HepG2 (cell line): ENCODE data around the gene MKS1. TPM values are rescaled to one million over a fixed set of nuclear protein-coding genes. Genes with fewer than 3 reads are reported as not detected.

Experiments
- ATAC-seq: fragments of 200-7000 bp; cut with Tn5 transposase; 3 replicates; pipeline ENCODE4 v1.9.1; 2020; ENCODE audit warnings: mild to moderate bottlenecking, moderate library complexity
- BruUV-seq: library from RNA; stranded (reverse); fragments of 400-500 nt; replicated peaks from 2 replicates; lab custom pipeline; 2021; lab: Mats Ljungman, UMichigan
- CTCF ChIA-PET: fragments of 300-600 bp; formaldehyde crosslinking; extraction: SDS; loops from one replicate; lab custom pipeline; 2021; ENCODE audit warnings: low total read pairs, inconsistent platforms, low intra/inter-chr PET ratio; lab: Yijun Ruan, JAX
- POLR2A ChIA-PET: fragments of 350-600 bp; sonication (Branson Sonifier 250); formaldehyde crosslinking; loops from one replicate; lab custom pipeline; 2020; ENCODE audit warnings: antibody characterized with exemption, inconsistent platforms; lab: Yijun Ruan, JAX
- DNase-seq: peaks from one replicate; pipeline ENCODE4 v3.0.0-alpha.2; 2015; ENCODE audit warnings: low spot score
- FAIRE-seq: peaks from 3 replicates; lab custom pipeline; 2011; peaks lifted over from hg19 to GRCh38; lab: Jason Lieb, UNC
- H2AFZ ChIP-seq: one replicate; pipeline ENCODE4 v1.6.1; 2011; ENCODE audit warnings: low read length, inconsistent platforms
- H3K27ac ChIP-seq: fragments of 300-600 bp; 3 replicates; pipeline ENCODE4 v1.8.0; 2011; ENCODE audit warnings: mixed run types, mild to moderate bottlenecking, mixed read lengths, low read length, inconsistent platforms; ENCODE audit not compliant: insufficient read depth; ENCODE audit errors: extremely low read length
- H3K27me3 ChIP-seq, 2 experiments: fragments of 200-600 bp in 1 of 2; 2 replicates in 1 of 2; 3 replicates in 1 of 2; pipeline versions ENCODE4 v1.6.0 to v1.8.0; 2011; ENCODE audit warnings: low read length in 2 of 2, mild to moderate bottlenecking in 2 of 2, moderate library complexity in 2 of 2, inconsistent platforms in 1 of 2; ENCODE audit not compliant: insufficient read depth in 2 of 2, control insufficient read depth in 1 of 2
- H3K36me3 ChIP-seq, 2 experiments: fragments of 200-600 bp in 1 of 2; replicated peaks in 1 of 2; 2 replicates in 1 of 2; 3 replicates in 1 of 2; pipeline versions ENCODE4 v1.5.1 to v1.8.0; 2011; ENCODE audit warnings: low read length in 2 of 2, inconsistent platforms in 1 of 2; ENCODE audit not compliant: insufficient read depth in 2 of 2, control insufficient read depth in 1 of 2
- H3K4me1 ChIP-seq: 2 replicates; pipeline ENCODE4 v1.5.1; 2012; ENCODE audit warnings: low read length, inconsistent platforms; ENCODE audit not compliant: insufficient read depth
- H3K4me2 ChIP-seq: 2 replicates; pipeline ENCODE4 v1.6.0; 2011; ENCODE audit warnings: low read depth, low read length, inconsistent platforms
- H3K4me3 ChIP-seq, 3 experiments: fragments of 200-600 bp in 1 of 3; sonication (generic), shearing (Covaris generic) in 1 of 3; replicated peaks in 1 of 3; 2 replicates each; pipeline ENCODE4 v1.5.1; 2011 to 2016; ENCODE audit warnings: low read length in 3 of 3, inconsistent platforms in 2 of 3, low read depth in 2 of 3, mild to moderate bottlenecking in 2 of 3, control low read depth in 1 of 3, mixed read lengths in 1 of 3; ENCODE audit not compliant: insufficient read depth in 1 of 3
- H3K79me2 ChIP-seq: one replicate; pipeline ENCODE4 v1.6.1; 2011; ENCODE audit warnings: low read length, inconsistent platforms; ENCODE audit not compliant: insufficient read depth
- H3K9ac ChIP-seq: 2 replicates; pipeline ENCODE4 v1.6.0; 2011; ENCODE audit warnings: mild to moderate bottlenecking, low read depth, low read length, inconsistent platforms; ENCODE audit not compliant: insufficient read depth
- H3K9me3 ChIP-seq: 2 replicates; pipeline ENCODE4 v1.5.1; 2012; ENCODE audit warnings: mild to moderate bottlenecking, low read length
- H4K20me1 ChIP-seq: 2 replicates; pipeline ENCODE4 v1.6.0; 2011; ENCODE audit warnings: inconsistent platforms, mild to moderate bottlenecking, low read length, moderate library complexity; ENCODE audit not compliant: insufficient read depth
- ZBTB40 ChIP-seq, 2 experiments: fragments of 450-650 bp in 1 of 2; sonication (generic) in 1 of 2; formaldehyde crosslinking in 1 of 2; IDR thresholded peaks; 2 replicates each; pipeline versions ENCODE4 v1.6.1 to v1.8.0; 2016 to 2022; ENCODE audit warnings: antibody characterized with exemption in 1 of 2, mild to moderate bottlenecking in 1 of 2, missing genetic modification reagents in 1 of 2
- in situ Hi-C: cut with HindIII; loops from 2 replicates; pipeline ENCODE4 v1.10.0; 2017; ENCODE audit warnings: low pct_unique_long_range_greater_than_20kb; ENCODE audit not compliant: extremely low pct_ligation_motif_present
- intact Hi-C: fragments of 100-400 bp; cut with micrococcal nuclease; formaldehyde crosslinking; loops from one replicate; pipeline ENCODE4 v1.10.0; 2022; ENCODE audit not compliant: unreplicated experiment
- polyA plus RNA-seq, 8 experiments: library from polyadenylated mRNA; depleted of rRNA in 3 of 8; stranded (reverse) in 7 of 8; unstranded in 1 of 8; fragments of >200 nt; fragmentation: Illumina TruSeq in 4 of 8; extraction: Trizol in 4 of 8; gene quantifications; 2 replicates each; pipeline versions ENCODE4 v1.2.1 to v1.2.3, GENCODE V29; 2011 to 2016; ENCODE audit warnings: low read depth in 4 of 8, missing spikeins in 1 of 8, mixed read lengths in 1 of 8; ENCODE audit not compliant: insufficient read depth in 1 of 8
- total RNA-seq, 5 experiments: library from RNA; depleted of rRNA; stranded (reverse); fragments of >200 nt; fragmentation: Illumina TruSeq; extraction: Trizol; gene quantifications; 2 replicates each; pipeline ENCODE4 v1.2.3, GENCODE V29; 2016; ENCODE audit warnings: low read depth in 1 of 5

The MKS1 gene
- total and polyA plus RNA-seq, 2 of the 13 experiments (the other 11 are each of a cell fraction or from before 2014, with no cell fraction given) = 16.1 to 26.3 TPM

DNA sequence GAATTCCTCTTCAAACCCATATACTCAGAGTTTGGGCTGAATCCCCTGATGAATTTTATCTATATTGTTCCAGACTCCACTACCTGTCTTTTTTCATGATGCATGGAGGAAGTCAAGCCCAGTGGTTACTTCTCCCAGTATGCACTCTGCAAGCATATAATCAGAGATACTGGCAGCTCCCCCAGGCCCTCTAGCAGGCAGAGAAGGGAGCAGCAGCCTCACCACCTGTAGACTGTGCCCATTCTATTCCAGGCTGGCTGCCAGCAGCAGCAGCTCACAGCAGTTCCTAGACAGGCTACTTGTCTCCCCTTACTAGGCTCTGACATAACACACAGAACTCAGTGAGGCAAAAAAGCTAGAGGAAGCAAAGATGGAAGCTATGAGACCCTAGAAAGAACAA, 3.4 kb downstream of the MKS1 start:
- Histone ChIP-seq H3K9ac (no peak overlapping the region), H3K79me2 (no peaks in the 10 kb centered on the region), H3K4me2 (no peak overlapping the region), H3K9me3 (no peaks in the 10 kb centered on the region), H3K4me3 (no peak overlapping the region), H3K27me3 (no peaks in the 10 kb centered on the region; a peak in 1 of 5 replicates), H3K4me1 (peaks cover 19% of the 10 kb centered on the region), H3K27ac (no peak overlapping the region), H4K20me1 (no peaks in the 10 kb centered on the region), H3K36me3 (peaks cover 9 to 28% of the 10 kb centered on the region in 2 experiments; a peak in 4 of 5 replicates), H2AFZ (no peak overlapping the region)
- POLR2A ChIA-PET = no interaction called here
- intact Hi-C loops (no loop called here), in situ Hi-C loops (no loop called here)
- CTCF ChIA-PET = no interaction called here
- BruUV-seq = no TSS peak
- FAIRE-seq (no peak), ATAC-seq (no peak), DNase-seq (no peak)
- TF ChIP-seq ZBTB40 (IDR thresholded peaks at IDR 0.05) (no peak), ZBTB40 (CRISPR knock-in tag; IDR thresholded peaks at IDR 0.05) (no peak)
